PC-3 (cell line): Measurements from ENCODE around the gene VAPA. TPM values are rescaled to one million over a fixed set of nuclear protein-coding genes. Genes with fewer than 3 reads are reported as not detected.

Experiments
- ATAC-seq: fragments of 200-7000 bp; cut with Tn5 transposase; 2 replicates; pipeline ENCODE4 v1.9.1; 2020; ENCODE audit warnings: mild to moderate bottlenecking, moderate library complexity
- BruUV-seq: library from RNA; stranded (reverse); fragments of 400-500 nt; replicated peaks from 2 replicates; lab custom pipeline; 2021; lab: Mats Ljungman, UMichigan
- CTCF ChIA-PET: fragments of 300-600 bp; sonication (Branson Sonifier 250); formaldehyde crosslinking; loops from one replicate; lab custom pipeline; 2022; ENCODE audit warnings: antibody characterized with exemption; lab: Charles Lee
- POLR2A ChIA-PET: fragments of 300-600 bp; sonication (Branson Sonifier 250); formaldehyde crosslinking; loops from one replicate; lab custom pipeline; 2022; ENCODE audit warnings: antibody characterized with exemption; ENCODE audit not compliant: unreplicated experiment; lab: Charles Lee
- DNase-seq: peaks from one replicate; pipeline ENCODE4 v3.0.0-alpha.2; 2015
- H2AFZ ChIP-seq: fragments of 300-600 bp; sonication (generic); 2 replicates; pipeline ENCODE4 v1.6.0; 2016; ENCODE audit warnings: antibody characterized with exemption, low read length
- H3F3A ChIP-seq: fragments of 300-600 bp; sonication (generic); one replicate; pipeline ENCODE4 v1.6.0; 2017; ENCODE audit warnings: antibody characterized with exemption, low read length, control low read depth, mild to moderate bottlenecking; ENCODE audit not compliant: unreplicated experiment
- H3K27ac ChIP-seq: fragments of 300-600 bp; sonication (generic); 2 replicates; pipeline ENCODE4 v1.5.1; 2016; ENCODE audit warnings: mild to moderate bottlenecking, low read length
- H3K27me3 ChIP-seq: fragments of 300-600 bp; sonication (generic); 2 replicates; pipeline ENCODE4 v1.6.1; 2016; ENCODE audit warnings: low read length, mixed read lengths
- H3K36me3 ChIP-seq: fragments of 300-600 bp; sonication (generic); 2 replicates; pipeline ENCODE4 v1.6.1; 2016; ENCODE audit warnings: low read depth, mixed run types, low read length, mixed read lengths
- H3K4me1 ChIP-seq: fragments of 300-600 bp; sonication (generic); 2 replicates; pipeline ENCODE4 v1.5.1; 2016; ENCODE audit warnings: low read length; ENCODE audit not compliant: insufficient read depth
- H3K4me2 ChIP-seq: fragments of 300-600 bp; sonication (generic); 2 replicates; pipeline ENCODE4 v1.6.0; 2016; ENCODE audit warnings: low read length
- H3K4me3 ChIP-seq: fragments of 300-600 bp; sonication (generic); 2 replicates; pipeline ENCODE4 v1.5.1; 2016; ENCODE audit warnings: mild to moderate bottlenecking, low read length, mixed read lengths
- H3K79me2 ChIP-seq: fragments of 300-600 bp; sonication (generic); 2 replicates; pipeline ENCODE4 v1.6.1; 2017; ENCODE audit warnings: low read length, mixed read lengths
- H3K9ac ChIP-seq: fragments of 300-600 bp; sonication (generic); 2 replicates; pipeline ENCODE4 v1.6.0; 2016; ENCODE audit warnings: mild to moderate bottlenecking, low read length
- H3K9me2 ChIP-seq: fragments of 300-600 bp; sonication (generic); replicated peaks from 2 replicates; pipeline ENCODE4 v1.6.1; 2016; ENCODE audit warnings: mixed run types, low read length, mixed read lengths
- H3K9me3 ChIP-seq: fragments of 300-600 bp; sonication (generic); 2 replicates; pipeline ENCODE4 v1.6.1; 2016; ENCODE audit warnings: low read length, mixed read lengths
- H4K20me1 ChIP-seq: fragments of 300-600 bp; sonication (generic); 2 replicates; pipeline ENCODE4 v1.6.1; 2016; ENCODE audit warnings: low read length, mixed read lengths
- CTCF ChIP-seq: fragments of 300-600 bp; sonication (generic); conservative IDR thresholded peaks from 2 replicates; pipeline ENCODE4 v1.5.1; 2017; ENCODE audit warnings: antibody characterized with exemption, low read depth, mild to moderate bottlenecking, low read length
- EZH2 ChIP-seq: fragments of 300-600 bp; sonication (generic); IDR thresholded peaks from one replicate; pipeline ENCODE4 v1.6.1; 2017; ENCODE audit warnings: antibody characterized with exemption, mild to moderate bottlenecking, low read length; ENCODE audit not compliant: unreplicated experiment
- EZH2phosphoT487 ChIP-seq: fragments of 300-600 bp; sonication (generic); IDR thresholded peaks from 2 replicates; pipeline ENCODE4 v1.6.1; 2018; ENCODE audit warnings: mild to moderate bottlenecking, antibody characterized with exemption, low read length, borderline replicate concordance
- intact Hi-C: fragments of 100-400 bp; cut with micrococcal nuclease; formaldehyde crosslinking; loops from 2 replicates; pipeline ENCODE4 v1.9.0; 2023
- total RNA-seq: library from RNA; depleted of rRNA; stranded (reverse); fragments of >200 nt; gene quantifications from 2 replicates; pipeline ENCODE4 v1.2.3, GENCODE V29; 2014

The VAPA gene
- total RNA-seq, 1 experiment from 2014 or later = 281 TPM

DNA sequence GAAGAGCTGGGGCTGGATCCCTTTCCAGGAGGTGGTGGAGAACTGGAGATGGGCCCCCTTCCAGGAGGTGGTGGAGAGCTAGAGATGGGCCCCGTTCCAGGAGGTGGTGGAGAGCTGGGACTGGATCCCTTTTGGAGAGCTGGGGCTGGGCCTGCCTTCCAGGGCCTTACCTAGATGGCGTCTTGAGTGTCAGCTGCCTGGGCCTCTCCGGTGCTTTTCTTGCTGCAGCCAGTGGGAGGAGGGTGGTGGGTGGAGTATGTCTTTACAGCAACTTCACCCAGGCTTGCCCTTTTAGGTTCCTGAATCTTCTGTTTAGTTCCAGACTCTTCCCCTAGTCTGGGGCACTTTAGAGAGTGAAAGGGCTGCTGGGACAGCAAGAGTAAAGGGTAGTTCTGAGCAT lies 47.2 kb upstream of the VAPA start:
- DNase-seq (no peak), ATAC-seq (no peak)
- ChIA-PET POLR2A (no interaction called here), CTCF (no interaction called here)
- Histone ChIP-seq H3K9me3 (0 out of 2 replicates have a peak, but pooled peaks cover 7% of the 10 kb centered on the region), H3K4me3 (no peak overlapping the region), H3K4me1 (peaks cover 10% of the 10 kb centered on the region), H3K9ac (no peak overlapping the region), H3K79me2 (no peaks in the 10 kb centered on the region), H3K36me3 (no peaks in the 10 kb centered on the region), H3K4me2 (no peak overlapping the region), H3K27me3 (no peaks in the 10 kb centered on the region), H3K27ac (no peak overlapping the region), H3F3A (no peaks in the 10 kb centered on the region), H2AFZ (no peak overlapping the region), H4K20me1 (no peaks in the 10 kb centered on the region), H3K9me2 (no peaks in the 10 kb centered on the region)
- TF ChIP-seq CTCF (no peak), EZH2 (no peak), EZH2phosphoT487 (no peak)
- intact Hi-C loops = no loop called here
- no TSS peak for BruUV-seq

- H3K27ac ChIP-seq = no peak overlapping the region
- BruUV-seq = no TSS peak
- no peaks in the 10 kb centered on the region for H3K27me3 ChIP-seq
- no peaks in the 10 kb centered on the region for H3K36me3 ChIP-seq
- no peaks in the 10 kb centered on the region for H3F3A ChIP-seq
- intact Hi-C loops = no loop called here
- H2AFZ ChIP-seq = no peak overlapping the region
- 0 out of 2 replicates have a peak, but pooled peaks cover 7% of the 10 kb centered on the region for H3K9me3 ChIP-seq
- H3K9ac ChIP-seq = no peak overlapping the region
- H3K4me2 ChIP-seq = no peak overlapping the region
- peaks cover 10% of the 10 kb centered on the region for H3K4me1 ChIP-seq
- H3K9me2 ChIP-seq = no peaks in the 10 kb centered on the region
- H4K20me1 ChIP-seq = no peaks in the 10 kb centered on the region
- peak; percentile 54 for DNase-seq
- H3K4me3 ChIP-seq = no peak overlapping the region
- ChIA-PET CTCF (no interaction called here), POLR2A (no interaction called here)
- no peak; the same call in 1 of the 2 replicates for ATAC-seq
- TF ChIP-seq EZH2phosphoT487 (no peak), CTCF (no peak), EZH2 (no peak)
- H3K79me2 ChIP-seq = no peaks in the 10 kb centered on the region
Observed at GRCh38 chr18:9867071-9867594, 46.7 kb upstream of the VAPA start.

- Histone ChIP-seq H3K9me2 (no peaks in the 10 kb centered on the region), H3K9ac (no peak overlapping the region), H3F3A (no peaks in the 10 kb centered on the region), H3K4me2 (peak overlapping the region; percentile 7; the same call in 1 of the 2 replicates), H3K9me3 (0 out of 2 replicates have a peak, but pooled peaks cover 7% of the 10 kb centered on the region), H3K27ac (no peak overlapping the region), H3K79me2 (no peaks in the 10 kb centered on the region), H3K36me3 (no peaks in the 10 kb centered on the region), H4K20me1 (no peaks in the 10 kb centered on the region), H3K27me3 (no peaks in the 10 kb centered on the region), H2AFZ (no peak overlapping the region), H3K4me1 (peaks cover 10% of the 10 kb centered on the region), H3K4me3 (no peak overlapping the region)
- ChIA-PET CTCF (no interaction called here), POLR2A (no interaction called here)
- DNase-seq (no peak), ATAC-seq (no peak)
- TF ChIP-seq EZH2phosphoT487 = no peak
- no peak for TF ChIP-seq EZH2
- TF ChIP-seq CTCF = no peak
- intact Hi-C loops = no loop called here
- no TSS peak for BruUV-seq
Observed at GRCh38 chr18:9868857-9869714, 44.7 kb upstream of the VAPA start.
